Stimulated activated CD4-positive, alpha-beta T cell treated with anti-CD3 and anti-CD28 coated beads, TNF-alpha, amount 100 ng/mL, for 1 hour (primary cell): ENCODE results near the gene CBR1.
A peak's percentile ranks its signal among the peaks of the same experiment; 100 is the strongest.

Experiments
- DNase-seq, 3 donors: peaks; one replicate each; pipeline ENCODE4 v3.0.0-alpha.2; 2020; ENCODE audit warnings: low read depth in 3 of 3, low spot score in 1 of 3

CBR1 gene

GRCh38 chr21:36069713-36070583 is at the start of gene CBR1:
Gene CBR1 (plus strand): TSS chr21:36070024. CDS start chr21:36070116, 92 bp downstream.
- peak; percentile 72 to 85 (median 73) for DNase-seq

GRCh38 chr21:36021251-36021837 is 48.5 kb upstream of the CBR1 start:
- no peak for DNase-seq

- no peak for DNase-seq
Observed at GRCh38 chr21:36022427-36023091, 47.3 kb upstream of the CBR1 start.

- DNase-seq, result no peak
Observed at GRCh38 chr21:36023092-36023480, 46.7 kb upstream of the CBR1 start.

- DNase-seq, result no peak
Observed at GRCh38 chr21:36024782-36025181, 45.0 kb upstream of the CBR1 start.

- DNase-seq, result no peak
Observed at GRCh38 chr21:36027347-36027746, 42.5 kb upstream of the CBR1 start.

- peak; percentile 21 to 43 (median 37) for DNase-seq
Observed at GRCh38 chr21:36028127-36029069, 41.4 kb upstream of the CBR1 start.

- no peak for DNase-seq
Observed at GRCh38 chr21:36029309-36029708, 40.5 kb upstream of the CBR1 start.

- DNase-seq, result no peak
Observed at GRCh38 chr21:36030581-36031189, 39.1 kb upstream of the CBR1 start.

GRCh38 chr21:36032647-36033406 is 37.0 kb upstream of the CBR1 start:
- no peak for DNase-seq

- no peak for DNase-seq
Observed at GRCh38 chr21:36034211-36034913, 35.5 kb upstream of the CBR1 start.

- DNase-seq, result no peak
Observed at GRCh38 chr21:36035381-36035791, 34.4 kb upstream of the CBR1 start.

- no peak for DNase-seq
Observed at GRCh38 chr21:36038701-36039497, 30.9 kb upstream of the CBR1 start.

- no peak for DNase-seq
Observed at GRCh38 chr21:36039861-36040260, 30.0 kb upstream of the CBR1 start.

GRCh38 chr21:36040389-36040788 is 29.4 kb upstream of the CBR1 start:
- no peak for DNase-seq

- no peak for DNase-seq
Observed at GRCh38 chr21:36041910-36042309, 27.9 kb upstream of the CBR1 start.

GRCh38 chr21:36044056-36044455 is 25.8 kb upstream of the CBR1 start:
- no peak for DNase-seq

GRCh38 chr21:36045993-36046392 is 23.8 kb upstream of the CBR1 start:
- no peak for DNase-seq
